Measurements from ENCODE around the gene HMX1.

HMX1 gene

DNA sequence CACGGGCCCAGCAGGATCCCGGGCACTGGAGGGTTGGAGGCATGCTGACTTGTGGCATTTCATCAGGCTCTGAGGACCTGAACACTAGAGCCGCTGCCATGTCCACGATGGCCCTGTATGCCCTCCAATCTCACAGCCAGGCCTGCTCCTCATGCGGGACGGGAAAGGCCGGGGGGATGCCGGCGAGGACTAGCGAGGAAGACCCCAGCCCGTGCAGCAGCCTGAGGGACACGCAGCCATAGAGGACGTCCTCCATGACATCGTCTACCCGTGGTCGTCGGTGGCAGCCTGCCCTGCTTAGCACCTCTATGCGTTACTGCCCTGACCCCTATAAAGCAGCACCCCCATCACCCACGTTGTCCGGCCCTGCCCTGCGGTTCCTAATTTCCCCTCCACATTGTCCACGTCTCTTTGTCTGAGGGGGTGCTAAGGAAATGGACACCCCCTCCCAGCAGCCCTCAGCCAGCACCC lies 32.6 kb downstream of the HMX1 start:
- DNase-seq = no peak

DNA sequence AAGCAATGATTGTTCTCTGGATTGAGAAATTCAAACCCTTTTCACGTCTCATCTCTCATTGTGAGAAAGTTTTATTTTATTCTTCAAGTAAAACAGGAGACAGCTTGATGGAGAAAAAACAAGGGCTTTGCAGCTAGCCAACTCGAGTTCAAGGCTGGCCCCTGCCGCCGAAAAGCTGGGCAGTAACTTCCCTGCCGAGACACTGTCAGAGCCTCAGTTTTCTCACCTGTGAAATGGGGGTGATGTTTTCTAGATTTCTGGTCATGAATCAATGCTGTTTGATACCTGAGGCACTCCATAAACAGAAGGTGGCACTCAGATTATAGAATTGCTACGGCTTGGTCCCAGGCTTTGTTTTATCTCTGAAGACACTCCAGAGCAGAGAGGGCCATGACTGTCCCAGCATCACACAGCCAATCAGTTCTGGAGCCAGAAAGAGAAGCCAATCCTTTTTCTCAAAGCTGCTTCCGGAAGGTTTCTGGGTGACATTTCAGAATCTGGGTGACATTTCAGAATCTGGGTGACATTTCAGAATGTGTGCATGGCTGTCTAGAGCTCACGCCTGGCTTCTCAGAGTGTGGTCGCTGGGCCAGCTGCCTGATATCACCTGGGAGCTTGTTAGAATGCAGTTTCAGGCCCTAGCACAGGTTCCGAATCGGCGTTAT lies 33.2 kb downstream of the HMX1 start:
- no peak for DNase-seq

DNA sequence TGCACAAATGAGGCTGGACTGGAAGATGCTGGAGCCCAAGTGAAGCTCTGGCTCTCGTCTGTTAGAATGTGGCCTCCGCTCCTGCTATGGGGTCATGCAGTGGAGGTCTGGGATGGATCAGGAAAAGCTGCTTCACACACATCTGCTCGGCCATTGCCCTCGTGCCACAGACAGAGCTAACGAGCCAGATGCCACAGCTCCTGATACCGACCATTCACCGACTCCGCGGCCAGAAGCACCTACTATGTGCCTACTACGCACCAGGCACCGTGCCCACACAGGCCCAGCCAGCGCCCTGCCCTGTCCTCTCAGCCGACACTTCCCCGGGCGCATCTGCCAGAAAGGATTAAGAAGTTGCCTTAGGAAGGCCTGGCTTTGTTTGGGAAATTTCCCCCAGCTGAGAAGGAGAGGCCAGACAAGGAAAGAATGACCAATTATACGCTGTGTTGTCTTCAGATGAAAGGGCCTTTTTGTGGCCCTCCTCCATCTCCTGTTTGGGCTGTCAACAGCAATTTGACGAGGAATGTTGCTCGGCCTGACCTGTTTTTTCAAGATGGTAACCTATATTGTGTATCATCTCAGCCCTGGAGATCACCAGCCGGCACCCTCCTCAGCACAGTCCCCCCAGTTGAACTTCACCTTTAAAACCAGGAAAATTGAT lies 34.3 kb downstream of the HMX1 start:
- DNase-seq = no peak

DNA sequence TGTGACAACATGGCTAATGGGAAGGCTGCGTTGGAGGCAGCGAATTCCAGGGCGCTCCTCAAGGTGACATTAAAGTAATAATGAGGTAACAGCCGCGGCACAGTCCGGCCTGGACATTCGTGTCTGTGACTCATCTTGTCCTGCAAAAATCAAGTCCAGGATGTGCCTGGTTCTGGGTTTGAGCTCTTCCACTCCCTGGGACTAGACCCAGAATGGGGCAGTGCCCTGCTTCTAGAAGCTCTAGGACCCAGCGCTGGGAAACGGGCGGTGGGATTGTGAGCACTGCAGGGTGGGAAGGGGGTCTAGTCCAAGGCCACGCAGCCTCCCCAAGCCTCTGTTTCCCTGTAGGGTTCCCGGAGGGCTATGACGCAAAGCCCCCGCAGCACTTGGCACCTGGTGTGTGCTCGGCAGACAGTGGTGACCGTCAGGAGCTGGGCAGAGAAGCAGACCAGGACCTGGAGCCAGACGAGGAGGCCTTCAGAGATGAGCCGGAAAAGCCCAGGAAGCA lies 34.9 kb downstream of the HMX1 start:
- no peak for DNase-seq

DNA sequence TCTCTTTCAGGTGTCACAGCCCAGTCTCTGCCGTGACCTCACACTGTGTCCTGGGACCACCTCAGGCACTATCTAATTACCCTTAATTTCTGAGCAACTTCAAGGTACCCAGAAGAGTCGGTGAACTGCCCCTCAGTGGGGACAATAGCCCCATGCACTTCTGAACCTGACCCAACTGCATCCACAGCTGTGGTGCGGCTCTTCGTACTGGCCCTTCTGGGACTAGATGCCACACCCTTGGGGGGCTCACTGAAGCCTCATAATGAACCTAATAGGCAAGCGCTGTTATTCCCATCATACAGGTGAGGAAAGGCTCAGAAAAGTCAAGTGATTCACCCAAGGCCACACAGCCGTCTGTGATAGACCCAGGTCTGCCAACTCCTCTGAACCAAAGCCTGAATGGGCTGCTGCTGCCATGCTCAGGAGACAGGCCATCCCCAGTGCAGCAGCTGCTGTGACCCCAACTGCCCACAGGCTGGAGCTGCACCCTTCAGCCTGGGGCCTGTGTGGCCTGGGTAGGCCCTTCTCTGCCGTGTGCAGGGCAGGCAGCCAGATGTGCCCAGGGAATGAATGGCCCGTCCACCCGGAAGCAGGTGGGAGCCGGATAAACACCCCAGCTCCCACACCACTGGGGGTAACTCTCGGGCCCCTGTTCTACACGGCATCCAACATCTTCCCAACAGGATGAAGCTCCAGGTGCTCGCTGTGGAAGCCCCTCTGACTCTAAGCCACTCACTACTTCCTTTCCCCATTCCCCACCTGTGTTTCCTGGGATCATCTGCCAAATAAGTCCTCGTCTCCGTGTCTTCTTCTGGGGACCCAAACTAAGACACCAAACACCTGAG lies 35.9 kb downstream of the HMX1 start:
- DNase-seq = no peak

DNA sequence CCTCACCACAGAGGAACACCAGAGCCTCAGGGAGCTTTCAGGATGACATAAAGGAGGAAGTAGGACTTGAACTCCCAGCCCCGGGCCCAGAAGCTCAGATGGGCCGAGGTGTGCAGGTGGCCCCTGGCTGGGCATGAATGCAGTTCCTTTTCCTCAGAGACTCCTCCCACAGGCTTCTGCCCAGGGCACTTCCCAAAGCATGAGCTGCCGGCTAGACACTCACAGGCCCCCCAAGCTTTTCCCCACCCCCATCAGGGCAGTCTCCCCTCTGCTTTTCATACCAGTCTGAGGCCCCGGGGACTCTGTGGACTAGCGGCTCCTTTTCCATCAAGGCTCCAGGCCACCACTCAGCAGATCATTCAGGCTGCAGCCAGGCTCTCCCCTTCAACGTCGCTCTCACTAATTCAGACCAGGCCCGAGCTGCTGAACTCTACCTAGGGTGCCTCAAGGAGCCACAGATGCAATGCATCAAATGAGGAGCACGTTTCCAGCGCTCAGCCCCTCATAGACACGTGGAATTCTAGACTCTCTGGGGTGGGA lies 36.9 kb downstream of the HMX1 start:
- no peak for DNase-seq

DNA sequence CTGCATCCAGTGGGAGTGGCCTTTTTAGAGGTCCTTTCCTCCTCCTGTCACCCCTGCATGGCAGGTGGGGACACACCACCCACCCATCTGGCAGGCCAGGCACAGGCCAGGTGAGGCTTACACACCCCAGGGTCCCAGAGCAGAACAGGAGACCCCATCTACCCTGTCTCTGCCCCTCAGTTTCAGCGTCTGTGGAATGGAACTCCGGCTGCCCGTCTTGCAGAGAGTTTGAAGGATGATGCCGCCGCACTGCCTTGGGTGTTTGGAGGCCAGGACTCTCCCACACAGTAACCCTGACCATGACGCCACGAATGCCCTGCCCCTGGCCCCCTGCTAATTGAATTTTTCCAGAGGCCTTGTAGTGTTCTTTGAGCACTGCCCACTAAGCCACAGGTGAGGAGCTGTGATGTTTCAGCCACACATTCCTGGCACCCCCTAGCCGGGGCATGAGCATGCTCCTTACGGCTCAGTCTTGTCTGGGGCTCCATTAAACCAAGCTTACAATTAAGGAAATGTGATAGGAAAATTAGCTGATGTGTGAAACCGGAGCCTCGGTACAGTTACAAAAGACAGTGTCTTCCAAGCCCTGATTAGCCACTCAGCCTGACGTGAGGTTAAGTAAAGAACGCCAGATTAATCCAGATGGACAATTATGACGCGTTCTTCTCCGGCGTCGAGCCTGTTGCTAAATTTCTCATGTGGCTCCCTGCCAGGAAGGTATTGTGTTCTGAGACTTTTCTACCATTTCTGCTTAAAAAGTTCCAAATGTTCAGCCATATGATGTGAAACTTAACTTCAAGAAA lies 39.3 kb downstream of the HMX1 start:
- DNase-seq = no peak

DNA sequence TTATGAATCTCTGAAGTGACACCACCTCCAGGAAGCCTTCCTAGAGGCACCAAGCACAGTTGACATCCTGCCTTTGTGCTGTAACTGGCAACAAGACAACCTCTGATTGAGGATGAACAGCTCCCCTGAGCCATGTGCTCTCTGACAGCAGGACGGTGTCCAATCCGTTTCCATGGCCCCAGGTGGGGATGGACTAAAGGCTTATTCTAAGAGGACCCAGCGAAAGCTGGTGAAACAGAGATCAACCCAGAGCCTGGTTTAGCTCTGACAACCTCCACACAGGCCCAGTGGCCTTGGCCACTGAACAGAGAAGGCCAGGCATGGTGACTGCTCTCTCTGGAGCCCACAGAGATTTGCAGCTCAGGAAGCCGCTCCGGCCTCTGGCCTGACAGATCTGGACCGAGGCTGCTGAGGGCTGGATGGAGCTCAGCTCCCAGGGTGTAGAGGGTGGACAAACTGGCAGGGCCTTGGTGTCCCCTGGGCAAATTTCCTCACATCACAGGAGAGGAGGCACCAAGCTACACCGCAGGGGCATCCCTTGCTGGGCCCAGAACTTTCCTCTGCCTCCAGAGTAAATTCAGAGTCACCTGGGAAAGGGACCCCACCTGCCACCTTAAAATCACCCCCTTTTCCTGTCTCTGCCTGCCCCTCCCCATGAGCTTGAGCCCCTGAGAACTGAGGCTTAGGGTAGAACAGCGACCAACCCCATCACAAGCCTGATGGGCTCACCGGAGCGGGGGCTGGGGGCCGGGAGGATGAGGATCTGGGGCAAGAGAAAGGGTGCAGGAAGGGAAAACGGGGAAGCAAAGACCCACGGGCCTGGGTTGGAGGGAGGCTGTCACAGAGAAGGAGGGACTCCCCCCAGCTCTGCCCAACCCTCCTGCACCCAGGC lies 40.2 kb downstream of the HMX1 start:
- no peak for DNase-seq

DNA sequence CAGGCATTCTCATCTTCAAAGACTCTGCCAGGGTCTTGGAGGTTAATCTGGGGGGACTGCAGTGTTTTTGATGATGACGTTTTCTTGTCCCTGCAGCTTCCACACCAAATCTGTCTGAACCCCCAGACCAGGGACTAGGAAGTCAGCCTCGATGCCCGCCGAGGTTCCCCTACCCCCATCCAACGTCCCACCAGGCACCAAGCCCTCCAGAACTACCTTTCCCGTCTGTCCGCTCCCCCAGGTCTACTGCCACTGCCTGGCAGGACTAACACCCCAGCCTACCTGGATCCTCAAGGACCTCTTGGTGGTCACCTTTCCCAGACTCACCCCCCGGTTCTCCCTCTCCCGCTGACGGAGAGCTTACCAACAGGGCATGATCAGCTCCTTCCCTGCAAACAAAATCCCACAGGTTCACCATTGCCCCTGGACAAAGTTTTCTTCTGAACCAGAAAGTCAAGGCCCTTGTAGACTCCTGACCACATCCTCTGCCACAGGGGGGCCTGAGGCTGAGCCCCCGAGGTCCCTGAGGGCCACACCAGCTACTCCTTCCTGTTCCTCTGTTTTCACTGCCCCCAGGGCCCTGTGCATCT lies 40.9 kb downstream of the HMX1 start:
- DNase-seq = no peak

DNA sequence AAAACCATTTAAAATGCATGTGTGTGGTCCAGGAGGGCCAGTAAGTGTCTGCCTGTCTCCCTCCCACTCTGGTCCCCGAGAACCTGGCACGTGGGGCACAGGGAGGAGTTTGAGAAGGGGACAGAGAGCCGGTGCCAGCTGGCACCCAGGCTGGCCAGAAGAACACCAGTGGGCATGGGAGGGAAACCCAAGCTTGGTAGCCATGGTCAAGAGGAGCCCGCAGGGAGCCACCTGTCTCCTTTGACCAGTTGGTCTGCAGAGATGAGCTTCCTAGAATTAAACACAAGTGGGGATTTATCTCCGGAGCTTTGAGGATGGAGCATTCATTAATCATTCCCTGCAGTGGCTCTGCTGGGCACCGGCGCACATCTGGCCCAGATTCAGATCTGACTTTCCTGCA lies 41.6 kb downstream of the HMX1 start:
- no peak for DNase-seq

DNA sequence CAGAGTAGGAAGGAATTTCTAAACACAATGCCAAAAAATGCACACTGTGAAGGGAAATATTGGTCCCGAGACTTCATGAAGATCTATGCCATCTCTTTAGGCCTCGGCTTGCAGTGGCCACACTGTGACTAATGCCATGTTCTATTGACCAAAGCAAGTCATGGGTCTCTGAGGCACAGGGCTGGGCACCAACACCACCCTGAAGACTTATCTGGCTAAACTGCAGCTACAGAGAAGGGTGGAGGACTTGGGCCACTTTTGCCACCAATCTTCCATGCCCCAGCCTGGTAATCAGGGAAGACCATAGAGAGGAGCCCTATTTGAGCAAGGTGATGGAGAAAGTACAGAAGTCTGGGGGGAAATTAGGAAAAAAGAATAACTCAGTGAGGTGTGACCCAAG lies 42.1 kb downstream of the HMX1 start:
- no peak for DNase-seq

DNA sequence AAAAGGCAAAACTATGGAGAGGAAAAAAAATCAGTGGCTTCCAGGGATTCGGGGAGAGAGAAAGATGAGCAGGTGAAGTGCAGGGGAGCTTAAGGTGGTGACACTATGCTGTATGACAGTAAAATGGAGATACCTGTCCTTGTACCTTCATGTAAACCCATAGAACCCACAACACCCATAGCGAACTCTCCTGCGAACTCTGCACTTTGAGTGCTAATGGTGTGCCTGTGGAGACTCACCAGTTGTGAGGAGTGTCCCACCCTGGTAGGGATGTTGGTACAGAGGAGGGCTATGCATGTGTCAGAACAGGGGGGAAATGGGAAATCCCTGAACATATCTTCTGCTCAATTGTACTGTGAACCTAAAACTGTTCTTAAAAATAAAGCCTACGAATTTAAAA lies 42.8 kb downstream of the HMX1 start:
- no peak for DNase-seq

DNA sequence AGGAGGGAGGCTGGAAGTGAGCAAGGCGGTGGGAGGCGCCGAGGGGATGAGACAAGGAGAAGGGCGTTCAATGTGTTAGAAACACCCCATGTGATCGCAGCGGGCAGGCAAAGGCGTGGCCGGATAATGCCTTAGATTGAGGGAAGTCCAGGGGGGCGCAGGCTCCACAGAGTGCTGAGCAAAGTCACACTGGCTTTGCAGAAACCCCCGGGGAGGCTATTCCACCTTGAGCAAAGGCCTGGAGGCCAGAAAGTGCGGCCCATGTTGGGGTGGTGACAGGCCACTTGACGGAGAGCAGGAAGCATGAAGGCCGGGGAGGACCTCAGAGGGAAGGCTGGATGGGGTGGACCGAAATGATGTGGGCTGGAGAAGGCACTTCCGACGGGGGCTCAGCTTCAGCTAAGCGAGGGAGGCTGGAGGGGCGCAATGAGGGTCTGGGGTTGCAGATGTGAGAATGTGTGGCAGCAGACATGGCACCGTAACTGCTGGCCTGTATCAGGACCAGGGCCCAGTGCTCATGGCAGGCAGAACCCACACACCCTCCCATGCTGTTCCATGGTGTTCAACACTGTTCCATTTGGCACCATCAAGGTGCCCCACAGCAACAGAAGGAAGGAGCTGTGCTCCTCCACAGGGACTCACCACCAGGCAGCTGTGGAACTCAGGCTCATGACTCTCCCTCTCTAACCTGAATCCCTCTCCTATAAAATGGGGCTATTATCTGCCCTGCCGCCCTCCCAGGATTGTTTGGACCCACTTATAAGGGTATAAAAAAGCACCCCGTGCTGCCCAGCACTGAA lies 50.3 kb downstream of the HMX1 start:
- no peak for DNase-seq

DNA sequence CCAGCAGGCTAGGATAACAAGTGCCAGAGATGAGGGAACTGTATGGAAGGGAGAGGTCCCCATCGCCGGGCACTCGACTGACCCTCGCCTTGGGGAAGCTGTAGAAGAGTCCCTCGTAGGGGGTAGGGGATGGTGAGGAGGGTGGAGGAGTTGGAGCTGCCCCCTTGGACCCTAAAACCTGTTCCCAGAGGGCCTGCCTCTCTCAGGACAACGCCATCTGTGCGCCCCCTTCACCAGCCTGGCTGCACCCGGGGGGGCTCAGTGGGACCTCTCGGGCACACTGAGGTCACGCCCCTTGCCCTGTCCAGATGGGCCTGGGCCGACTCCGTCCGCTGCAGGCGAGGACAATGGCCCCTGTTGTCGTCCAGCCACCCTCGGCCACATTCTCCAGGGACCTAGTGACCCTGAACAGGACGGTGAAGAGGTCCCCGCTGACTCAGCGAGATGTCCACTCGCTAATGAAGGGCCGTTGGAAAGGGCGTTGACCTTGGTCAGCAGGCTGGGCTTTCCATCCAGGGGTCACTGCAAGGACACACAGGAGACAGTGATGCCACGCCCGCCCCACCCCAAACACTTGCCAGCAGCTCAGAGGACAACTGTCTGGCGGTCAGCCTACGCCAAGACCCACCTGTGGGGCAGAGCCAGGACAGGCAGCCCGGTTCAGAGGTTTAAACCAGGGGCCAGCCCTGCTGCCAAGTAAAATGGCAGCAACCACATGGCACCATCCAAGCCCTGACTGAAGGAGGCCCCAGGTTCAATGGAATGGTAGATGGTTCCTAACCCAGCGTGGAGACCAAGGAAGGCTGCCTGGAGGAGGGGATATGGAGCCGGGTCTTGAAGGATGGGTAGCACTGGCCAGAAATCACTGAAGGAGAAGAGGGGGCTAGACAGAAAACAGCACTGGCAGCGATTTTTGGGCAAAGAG lies 51.2 kb downstream of the HMX1 start:
- DNase-seq = no peak

DNA sequence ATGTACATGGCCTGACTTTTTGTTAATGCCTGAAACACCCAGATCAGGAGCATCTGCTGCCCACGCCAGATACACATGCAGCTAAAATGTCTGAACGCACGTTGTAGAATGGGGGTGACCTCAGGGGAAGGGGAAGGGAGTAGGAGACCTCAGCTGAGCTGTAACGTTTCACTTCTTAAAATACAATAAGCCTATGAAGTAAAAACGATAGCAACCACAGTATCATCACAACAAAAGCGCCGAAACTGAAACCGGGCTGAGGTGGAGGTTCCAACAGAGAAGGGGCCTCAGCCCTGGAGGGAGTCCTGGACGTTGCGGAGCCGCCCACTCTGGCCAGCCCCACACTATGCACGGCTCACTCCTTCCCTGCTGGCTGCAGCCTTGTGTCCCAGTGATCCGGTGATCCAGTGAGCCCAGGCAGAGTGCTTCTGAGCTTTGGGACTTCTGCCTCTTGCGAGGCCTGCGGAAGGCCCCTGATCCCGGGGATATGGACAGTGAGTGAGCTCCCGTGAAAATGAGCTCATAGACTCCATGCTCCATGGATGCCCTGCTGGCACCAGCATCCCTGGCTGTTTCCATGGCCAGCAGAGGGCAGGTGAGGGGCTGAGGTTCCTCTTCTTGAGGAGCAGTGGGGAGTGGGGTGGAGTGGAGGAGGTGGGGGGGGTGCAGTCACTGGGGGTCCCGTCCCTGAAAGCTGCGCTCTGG lies 52.0 kb downstream of the HMX1 start:
- DNase-seq = no peak

DNA sequence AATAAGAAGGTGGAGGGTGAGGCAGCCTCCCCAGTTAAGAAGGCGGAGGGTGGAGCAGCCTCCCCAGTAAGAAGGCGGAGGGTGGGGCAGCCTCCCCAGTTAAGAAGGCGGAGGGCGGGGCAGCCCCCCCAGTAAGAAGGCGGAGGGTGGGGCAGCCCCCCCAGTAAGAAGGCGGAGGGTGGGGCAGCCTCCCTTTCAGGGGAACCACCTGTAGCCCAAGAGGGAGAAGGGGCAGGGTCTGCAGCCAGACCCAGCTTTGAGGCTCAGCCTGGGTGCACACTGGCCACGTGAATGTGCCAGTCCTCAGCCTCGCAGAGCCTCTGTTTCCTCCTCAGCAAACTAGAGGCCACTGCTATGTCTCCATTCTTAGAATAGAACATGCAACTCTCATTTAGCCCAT lies 52.6 kb downstream of the HMX1 start:
- DNase-seq = no peak

DNA sequence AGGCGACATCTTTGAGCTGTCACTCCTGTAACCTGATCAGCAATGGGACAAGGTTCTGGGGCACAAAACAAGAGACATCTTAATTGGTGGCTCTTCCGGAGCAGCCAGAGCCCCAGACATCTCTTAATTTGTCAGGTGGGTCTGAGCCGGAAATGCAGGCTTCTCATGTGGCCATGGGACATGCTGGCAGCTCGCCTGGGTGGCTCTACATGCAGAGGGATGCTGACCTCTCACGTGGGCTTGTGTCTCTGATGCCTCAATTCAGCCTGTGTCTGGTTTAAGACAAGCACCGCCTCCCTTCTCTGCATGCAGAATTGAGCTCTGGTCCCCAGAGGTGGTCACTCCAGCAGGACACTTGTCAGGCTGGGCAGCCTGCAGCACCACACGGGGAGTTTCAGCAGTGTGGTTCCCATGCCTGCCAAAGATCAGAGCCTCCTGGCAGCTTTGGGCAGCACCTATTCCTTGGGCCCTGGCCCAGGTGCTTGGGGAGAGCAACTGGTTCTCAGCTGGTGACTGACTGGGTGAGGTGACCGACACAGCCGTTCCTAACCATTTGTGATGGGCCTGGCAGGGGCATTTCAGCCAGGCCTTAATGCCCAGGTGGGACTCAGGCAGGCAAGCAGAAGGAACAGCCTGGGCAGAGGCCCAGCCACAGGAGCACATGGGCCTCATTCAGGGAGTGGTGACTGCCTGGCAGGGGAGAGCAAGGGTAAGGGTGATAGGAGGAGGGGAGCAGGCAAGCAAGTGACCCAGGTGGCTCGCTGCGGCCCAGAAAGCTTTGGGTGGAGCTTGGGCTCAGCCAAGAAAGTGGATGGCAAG lies 53.4 kb downstream of the HMX1 start:
- no peak for DNase-seq

DNA sequence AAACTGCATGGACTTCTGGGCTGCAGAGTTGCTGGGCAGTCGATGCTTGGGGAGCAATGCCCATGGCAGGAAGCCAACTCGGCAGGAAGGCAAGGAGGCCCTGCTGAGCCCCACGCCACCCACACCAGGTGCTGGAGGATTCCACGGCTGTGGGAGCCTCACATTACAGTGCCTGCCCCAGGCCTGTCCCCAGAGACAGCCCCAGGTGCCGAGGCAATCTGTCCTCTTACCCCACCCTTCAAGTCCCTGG lies 53.9 kb downstream of the HMX1 start:
- DNase-seq = no peak
